Measurements from ENCODE around the gene LAG3.
"Not testable (repeated sequence)": the region's sequence is repeated elsewhere in the genome, so short reads cannot be mapped to it uniquely, and the experiment has no call there.

Gene LAG3

DNA sequence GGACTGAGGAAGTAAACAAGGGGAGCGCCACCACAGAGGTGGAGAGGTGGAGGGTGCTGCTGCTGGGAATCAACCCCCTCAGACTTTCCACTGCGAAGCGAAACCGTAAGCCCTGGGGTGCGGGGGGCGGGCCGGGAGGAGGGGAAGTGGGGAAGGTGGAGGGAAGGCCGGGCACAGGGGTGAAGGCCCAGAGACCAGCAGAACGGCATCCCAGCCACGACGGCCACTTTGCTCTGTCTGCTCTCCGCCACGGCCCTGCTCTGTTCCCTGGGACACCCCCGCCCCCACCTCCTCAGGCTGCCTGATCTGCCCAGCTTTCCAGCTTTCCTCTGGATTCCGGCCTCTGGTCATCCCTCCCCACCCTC, at the start of gene LAG3:
LAG3 (plus strand) TSS at position 190 of the 365 bp plus-strand sequence. CDS start 333 bp downstream, outside the sequence.
- no peak for DNase-seq (ENCODE audit: low read depth)

DNA sequence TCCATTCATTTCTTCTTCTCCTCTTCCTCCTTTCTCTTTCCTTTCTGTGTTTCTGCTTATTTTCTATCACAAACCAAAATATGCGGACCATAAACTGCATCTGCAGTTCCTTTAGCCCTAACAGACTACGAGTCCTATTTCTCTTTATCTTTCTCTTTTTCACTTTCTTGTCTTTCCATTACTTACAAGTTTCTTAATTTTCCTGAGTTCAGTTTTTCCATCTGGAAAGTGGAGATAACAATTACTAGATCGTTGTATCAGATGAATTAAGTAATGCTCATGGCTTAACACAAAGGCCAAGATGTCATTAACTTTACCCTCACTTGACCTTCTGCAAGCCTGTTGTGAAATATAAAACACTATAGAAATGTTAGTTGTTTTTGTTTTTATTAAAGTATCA, 49.5 kb upstream of the LAG3 start:
- DNase-seq (ENCODE audit: low read depth) = no peak

DNA sequence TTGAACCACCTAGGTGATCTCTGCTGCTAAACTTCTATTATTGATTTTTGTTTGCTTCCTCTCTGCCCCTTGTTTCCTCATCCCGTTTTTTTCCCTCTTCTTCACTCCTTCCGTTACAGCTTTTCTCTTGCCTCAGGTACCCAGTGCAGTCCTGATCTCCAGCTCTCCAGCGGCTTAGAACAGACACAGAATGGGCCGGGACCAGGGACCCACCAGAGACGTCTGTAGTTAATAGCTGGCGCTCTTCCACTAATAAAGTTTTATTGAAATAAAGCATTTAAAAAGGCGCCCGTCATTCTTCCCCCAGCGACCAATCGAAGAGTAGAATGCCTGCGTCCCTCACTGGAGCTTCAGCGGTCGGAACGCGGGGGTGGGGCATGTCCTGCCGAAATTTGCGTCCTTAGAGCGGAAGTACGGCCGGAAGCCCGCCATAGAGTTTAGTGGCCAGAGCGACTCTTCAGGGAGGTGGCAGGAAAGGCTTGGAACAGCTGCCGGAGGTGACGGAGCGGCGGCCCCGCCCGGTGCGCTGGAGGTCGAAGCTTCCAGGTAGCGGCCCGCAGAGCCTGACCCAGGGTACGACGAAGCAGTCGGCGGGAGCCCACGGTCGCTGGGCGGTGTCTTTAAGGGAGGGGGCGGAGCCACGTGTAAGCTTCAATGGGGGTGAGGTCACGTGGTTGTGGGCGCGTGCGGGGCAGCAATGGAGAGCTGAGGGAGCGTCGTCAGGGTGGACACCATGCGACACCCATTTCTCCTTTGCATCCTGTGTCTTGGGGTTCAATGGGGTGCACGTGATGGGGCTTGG, 48.5 kb upstream of the LAG3 start, which contains the start of gene COPS7A:
COPS7A (plus strand) TSS at position 440 of the 802 bp plus-strand sequence. CDS start 611 bp downstream, outside the sequence.
- peak; percentile 98 for DNase-seq (ENCODE audit: low read depth)

- DNase-seq (ENCODE audit: low read depth) = no peak
These were observed 47.9 kb upstream of the LAG3 start for GRCh38 chr12:6724409-6724797.

DNA sequence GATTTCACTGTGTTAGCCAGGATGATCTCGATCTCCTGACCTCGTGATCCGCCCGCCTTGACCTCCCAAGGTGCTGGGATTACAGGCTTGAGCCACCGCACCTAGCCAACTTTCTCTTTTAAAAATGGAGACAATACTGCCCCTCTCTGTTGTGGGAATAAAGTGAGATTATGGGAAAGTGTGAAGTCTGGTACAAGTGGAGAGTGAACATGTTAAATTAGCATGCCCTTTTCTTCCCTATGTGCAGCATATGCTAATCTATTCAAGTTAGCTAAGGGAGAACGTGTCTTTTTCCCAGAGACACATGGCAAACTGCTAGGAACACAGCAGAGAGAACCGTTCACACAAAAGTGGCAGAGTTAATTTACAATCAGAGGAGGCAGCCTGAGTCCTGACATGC, 47.0 kb upstream of the LAG3 start:
- DNase-seq (ENCODE audit: low read depth) = no peak

- no peak for DNase-seq (ENCODE audit: low read depth)
These were observed 43.1 kb upstream of the LAG3 start for GRCh38 chr12:6729186-6729585.

- no peak for DNase-seq (ENCODE audit: low read depth)
These were observed 42.2 kb upstream of the LAG3 start for GRCh38 chr12:6730169-6730568.

DNA sequence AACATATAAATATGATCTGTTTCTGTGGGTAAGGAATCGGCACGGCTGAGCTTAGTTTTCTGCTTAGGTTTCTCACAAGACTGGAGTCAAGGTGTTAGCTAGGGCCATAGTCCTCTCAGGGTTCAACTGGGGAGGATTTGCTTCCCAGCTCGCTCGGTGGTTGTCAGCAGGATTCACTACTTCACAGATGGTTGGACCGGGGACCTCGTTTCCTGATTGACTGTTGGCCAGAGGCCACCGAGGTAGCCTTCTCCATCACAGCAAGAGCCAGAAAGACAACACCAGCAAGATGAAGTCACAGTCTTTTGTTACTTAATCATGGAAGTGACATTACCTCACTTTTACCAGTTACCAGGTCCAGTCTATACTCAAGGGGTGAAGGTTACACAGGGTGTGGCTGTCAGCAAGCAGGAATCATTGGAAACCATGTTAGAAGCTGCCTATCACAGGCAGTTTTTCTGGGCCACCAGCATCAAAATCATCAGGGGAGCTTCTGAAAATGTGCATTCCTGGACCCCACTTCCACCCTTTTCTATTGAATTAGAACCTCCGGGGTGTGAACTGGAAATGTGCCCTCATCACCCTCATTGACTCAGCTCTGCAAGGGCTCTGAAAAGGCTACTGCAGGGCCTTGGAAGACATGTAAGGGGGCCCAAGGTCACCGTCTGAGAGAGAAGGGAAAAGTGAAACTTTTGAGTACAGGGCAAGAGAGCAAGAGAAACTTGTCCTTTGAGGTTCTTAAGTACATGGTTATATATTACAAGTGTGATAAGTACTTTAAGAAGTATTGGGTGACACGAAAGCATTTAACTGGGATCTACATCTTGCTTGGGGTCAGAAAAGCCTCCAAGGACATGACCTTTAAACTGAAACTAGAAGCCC, 37.6 kb upstream of the LAG3 start:
- DNase-seq (ENCODE audit: low read depth) = no peak

DNA sequence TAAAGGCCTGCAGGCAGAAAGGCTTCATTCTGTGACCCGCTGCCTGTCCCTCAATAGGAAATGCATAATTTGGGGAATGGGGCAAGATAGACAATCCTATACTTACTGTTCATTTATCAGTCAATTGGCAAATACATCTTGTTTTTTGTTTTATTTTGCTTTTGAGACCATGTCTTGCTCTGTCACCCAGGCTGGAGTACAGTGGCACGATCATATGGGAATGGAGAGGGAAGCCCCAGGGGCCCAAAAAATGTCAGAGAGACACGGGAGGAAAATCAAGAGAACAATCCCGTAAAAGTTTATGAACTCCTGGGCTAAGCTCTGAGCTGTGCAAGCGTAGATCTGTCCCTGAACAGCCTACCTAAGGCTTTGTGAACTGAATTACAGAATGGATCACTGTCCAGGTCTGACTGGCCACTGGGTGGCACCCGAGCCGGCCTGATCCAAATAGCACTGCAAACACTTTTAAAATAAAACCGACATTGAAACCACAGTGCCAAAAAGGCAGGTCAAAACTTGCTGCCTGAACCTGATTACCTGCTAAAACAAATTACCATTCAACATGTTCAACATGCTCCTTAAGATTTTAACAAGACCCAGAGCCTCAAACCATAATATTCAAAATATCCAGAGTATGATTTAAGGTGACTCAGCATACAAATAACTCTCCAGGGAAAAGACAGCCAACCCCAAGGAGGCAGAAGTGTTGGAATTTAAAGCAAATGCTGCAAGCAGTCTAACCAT, 36.7 kb upstream of the LAG3 start:
- DNase-seq (ENCODE audit: low read depth) = peak; percentile 59

GRCh38 chr12:6736754-6737153, 35.6 kb upstream of the LAG3 start:
- DNase-seq (ENCODE audit: low read depth) = no peak

GRCh38 chr12:6742080-6742479, 30.2 kb upstream of the LAG3 start:
- not testable (repeated sequence) for DNase-seq (ENCODE audit: low read depth)

- no peak for DNase-seq (ENCODE audit: low read depth)
These were observed 29.5 kb upstream of the LAG3 start for GRCh38 chr12:6742834-6743233.

GRCh38 chr12:6743300-6743699, 29.0 kb upstream of the LAG3 start:
- not testable (repeated sequence) for DNase-seq (ENCODE audit: low read depth)

DNA sequence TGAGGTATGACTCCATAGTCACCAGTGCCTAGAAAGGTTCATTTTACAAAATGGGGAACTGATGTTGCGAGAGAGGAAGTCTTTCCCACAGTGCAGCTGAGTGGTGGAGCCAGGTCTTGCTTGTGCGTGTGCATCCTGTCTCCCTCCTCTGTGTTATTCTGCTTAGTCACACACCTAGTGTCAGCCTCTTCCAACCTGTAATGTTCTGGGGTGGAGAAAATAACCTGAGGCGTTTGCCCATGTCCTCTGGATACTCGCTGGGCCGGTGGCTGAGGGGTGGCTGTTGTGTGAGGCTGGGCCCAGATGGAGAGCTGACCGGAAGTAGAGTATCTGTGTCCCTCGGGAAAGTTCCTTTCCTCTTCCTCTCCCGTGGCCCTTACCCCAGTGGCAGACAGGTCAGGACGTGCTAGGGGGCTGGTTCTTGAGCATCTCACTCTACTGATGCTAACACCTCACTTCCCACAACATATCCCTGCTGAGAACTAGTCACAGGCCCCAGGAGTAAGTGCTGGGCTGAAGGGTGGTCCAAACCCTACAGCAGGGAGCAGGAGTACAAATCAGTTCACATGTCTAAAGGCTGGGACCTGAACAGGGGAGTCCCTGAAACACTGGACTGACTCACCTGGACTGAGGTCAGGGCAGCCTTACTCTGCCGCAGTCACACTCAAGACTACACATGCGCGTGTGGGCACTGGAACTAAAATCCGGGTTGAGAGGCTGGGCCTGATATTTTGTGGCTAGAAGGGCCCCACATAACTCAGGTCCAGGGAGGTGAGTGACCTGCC, 26.4 kb upstream of the LAG3 start:
- DNase-seq (ENCODE audit: low read depth) = no peak

DNA sequence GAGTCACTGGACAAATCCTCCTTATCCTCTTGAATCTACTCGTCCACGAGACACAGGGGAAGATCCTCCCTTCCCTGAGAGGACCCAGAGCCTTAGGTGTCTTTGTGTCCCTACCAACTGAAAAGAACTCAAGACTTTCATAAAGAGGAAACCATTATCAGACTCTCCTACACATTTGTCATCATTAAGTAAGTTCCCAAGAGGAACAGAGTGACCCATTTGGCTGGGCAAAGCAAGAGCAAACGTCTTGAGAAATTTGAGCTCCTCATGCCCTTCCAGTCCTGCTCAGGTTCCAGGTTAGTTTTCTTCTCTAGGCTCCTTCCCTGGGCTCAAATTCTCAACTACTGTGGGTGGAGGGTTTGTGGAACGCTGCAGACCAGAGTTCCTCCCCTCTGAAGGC, 25.1 kb upstream of the LAG3 start:
- no peak for DNase-seq (ENCODE audit: low read depth)

DNA sequence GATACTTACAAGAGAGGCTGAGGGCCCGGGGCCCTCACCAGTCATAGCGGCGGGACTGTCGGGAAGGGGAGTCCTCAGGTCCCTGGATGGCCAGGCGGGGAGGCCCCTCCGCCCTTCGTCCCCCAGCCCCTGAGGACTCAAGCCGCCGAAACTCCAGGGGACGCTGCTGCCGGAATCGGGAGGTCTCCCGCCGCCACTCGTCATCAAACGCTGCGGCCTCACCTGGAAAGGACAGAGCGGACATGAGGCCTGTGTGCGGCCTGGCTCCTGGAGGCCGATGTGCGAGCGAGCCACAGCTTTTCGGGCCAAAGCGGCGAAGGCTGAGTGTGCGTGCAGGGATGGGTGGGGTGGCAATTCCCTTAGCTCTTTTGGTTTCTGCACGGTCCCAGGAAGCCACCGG, 23.6 kb upstream of the LAG3 start:
- DNase-seq (ENCODE audit: low read depth) = no peak

- no peak for DNase-seq (ENCODE audit: low read depth)
These were observed 21.8 kb upstream of the LAG3 start for GRCh38 chr12:6750506-6750905.

DNA sequence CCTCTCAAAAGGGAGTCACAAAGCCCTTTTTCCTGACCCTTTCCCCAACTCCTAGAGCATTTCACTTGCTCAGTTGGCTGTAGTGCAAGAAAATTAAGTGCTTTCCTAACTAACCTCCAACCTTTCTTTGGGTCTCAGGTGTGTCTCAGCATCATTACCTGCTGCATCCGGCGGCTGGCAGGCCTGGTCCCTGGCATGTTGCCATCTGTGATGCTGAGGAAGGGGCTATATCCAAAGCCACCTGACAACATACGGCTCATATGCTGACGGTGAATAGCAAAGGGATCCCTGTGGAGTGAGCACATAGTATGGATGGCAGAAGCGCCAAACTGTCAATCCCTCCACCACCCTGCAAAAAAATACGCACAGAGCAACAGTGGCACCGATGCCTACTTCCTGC, 20.6 kb upstream of the LAG3 start:
- no peak for DNase-seq (ENCODE audit: low read depth)

- peak; percentile 52 for DNase-seq (ENCODE audit: low read depth)
These were observed 20.0 kb upstream of the LAG3 start for GRCh38 chr12:6752167-6752920.

GRCh38 chr12:6752921-6753771, 19.2 kb upstream of the LAG3 start, which contains the start of gene MLF2:
Gene MLF2, minus strand, starts transcription at chr12:6753141. Its CDS starts 807 bp downstream, at chr12:6752334.
- peak; percentile 99 for DNase-seq (ENCODE audit: low read depth)
